SW 1271 (cell line): ENCODE measurements around the gene FMN1.

Experiments
- DNase-seq, 2 experiments: peaks; one replicate each; lab custom pipeline; 2025; lab: John Stamatoyannopoulos, UW

The FMN1 gene

DNA sequence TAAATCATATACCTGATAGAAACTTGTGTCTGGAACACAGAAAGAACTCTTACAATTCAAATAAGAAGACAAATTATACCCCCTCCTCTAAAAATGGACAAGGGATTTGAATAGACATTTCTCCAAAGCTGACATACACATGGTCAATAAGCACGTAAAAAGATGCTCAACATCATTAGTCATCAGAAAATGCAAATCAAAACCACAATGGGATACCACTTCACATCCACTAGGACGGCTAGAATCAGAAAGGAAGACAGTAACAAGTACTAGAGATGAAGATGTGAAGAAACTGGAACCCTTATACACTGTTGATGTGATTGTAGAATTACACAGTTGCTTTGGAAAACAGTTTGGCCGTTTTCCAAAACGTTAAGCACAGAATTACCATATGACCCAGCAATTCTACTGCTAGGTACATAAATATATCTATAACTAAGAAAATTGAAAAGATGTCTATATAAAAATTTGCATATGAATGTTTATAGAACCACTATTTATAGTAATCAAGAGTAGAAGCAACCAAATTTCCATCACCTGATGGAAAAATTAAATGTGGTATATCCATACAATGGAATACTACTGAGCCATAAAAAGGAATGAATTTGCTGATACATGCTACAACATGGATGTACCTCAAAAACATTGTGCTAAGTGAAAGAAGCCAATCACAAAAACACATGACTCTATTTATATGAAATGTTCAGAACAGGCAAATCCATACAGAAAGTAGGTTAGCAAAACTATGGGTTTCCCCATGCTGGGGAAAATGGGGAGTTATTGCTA is 415.9 kb downstream of the FMN1 start:
- no peak for DNase-seq

DNA sequence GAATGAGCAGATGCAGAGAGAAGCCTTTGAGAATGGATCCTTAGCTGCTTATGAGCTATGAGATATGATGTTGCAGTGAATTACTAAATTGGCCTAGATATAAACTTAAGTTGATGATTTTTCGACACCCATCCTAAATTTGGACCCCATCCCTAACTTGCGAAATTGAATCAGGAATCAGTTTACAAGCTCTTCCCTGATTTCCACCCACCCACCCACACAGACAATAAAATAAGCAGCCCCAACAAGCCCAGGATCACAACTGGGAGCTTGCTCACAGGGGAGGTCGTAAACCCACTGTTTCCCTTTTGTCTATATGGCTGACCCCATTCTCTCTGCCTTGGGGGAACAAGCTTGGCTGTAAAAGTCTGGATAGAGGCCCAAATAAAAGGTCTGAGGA is 419.4 kb downstream of the FMN1 start:
- no peak for DNase-seq

DNA sequence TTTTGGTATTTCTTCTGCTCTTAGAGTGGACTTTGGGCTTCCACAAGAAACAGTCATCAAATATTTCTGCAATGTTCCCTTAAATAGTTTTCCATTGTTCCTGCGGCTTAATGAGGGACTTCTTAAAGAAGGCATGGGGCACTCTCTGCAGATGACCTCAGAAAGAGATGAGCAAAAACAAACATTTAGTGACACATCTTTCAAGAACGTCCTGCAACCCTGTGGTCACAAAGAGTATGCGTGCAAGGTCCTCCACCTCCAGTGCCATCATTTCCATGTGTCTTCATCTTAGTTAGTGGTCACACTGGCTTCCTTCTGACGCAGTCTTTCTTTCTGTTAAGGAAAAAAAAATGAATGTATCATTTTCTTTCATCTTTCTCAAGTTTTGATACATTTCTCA is 420.5 kb downstream of the FMN1 start:
- DNase-seq = peak; percentile 34 to 47

DNA sequence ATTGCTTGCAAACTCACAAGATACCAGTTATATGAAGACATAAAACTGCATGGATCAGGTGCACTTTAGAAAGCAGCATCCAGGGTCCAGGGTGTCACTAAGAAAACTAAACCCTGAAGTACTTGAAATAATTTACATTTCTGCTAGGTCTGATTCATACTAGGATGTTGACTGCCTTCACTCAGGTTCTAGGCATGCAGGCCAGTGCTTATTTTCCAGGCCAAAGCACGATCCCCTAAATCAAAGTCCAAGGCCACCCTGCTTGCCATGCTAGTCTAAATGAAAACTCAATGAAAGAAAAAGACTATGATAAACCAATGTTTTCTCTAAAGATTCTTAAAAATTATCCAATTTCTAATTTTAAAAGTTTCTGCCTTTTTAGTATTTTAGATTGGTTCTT is 427.3 kb downstream of the FMN1 start:
- DNase-seq = no peak

DNA sequence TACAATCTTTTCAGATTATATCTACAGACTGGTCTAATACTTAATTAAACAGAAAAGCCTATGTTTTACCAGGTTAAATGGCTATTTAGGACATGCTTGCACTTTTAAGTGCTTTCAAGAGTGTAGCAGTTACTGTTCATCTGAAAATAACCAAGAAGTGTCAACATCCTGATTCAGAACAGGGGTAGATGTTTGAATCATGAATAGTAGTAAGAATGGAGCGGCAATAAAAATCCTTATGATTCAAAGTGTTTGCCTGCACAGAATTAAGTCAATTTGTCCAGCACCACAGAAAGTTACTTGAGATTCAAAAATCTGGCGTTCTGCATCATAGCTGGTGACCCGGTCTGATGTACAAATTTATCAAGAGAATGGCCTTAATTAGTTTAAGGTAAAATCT is 428.4 kb downstream of the FMN1 start:
- no peak for DNase-seq

DNA sequence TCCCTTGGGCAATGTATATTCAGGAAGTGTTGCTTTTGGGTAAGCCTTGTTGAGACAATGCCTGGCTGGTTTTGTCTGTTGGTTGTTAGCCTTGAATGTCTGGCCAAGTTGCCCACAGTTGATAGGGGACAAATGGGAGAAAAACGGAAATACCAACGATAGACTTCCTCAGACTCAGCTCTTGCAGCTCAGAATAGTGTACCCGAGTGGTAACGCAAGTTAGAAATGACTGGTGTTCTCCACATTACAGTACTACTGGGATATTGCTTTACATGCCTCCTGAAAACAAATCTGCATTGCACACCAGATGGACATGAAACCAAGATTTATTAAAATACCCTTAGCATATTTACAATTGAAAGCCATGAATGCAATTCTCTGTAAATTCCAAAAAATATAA is 429.3 kb downstream of the FMN1 start:
- no peak for DNase-seq

DNA sequence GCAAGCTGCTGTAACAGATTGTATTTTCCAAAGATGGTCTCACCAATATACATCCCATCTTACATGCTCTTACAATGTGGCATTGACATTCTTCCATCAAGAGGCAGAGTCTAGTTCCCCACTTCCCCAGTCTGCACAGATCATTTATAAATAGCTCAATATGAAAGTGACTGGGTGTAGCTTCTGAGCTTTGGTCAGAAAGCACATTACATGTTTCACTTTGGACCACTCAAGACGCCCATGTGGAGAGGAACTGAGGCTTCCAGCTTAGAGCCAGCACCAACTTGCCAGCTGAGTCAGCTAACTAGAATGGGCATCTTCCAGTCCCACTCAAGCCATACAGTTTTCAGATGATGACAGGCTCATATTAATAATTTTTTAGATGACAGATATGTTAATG is 431.2 kb downstream of the FMN1 start:
- DNase-seq = no peak

DNA sequence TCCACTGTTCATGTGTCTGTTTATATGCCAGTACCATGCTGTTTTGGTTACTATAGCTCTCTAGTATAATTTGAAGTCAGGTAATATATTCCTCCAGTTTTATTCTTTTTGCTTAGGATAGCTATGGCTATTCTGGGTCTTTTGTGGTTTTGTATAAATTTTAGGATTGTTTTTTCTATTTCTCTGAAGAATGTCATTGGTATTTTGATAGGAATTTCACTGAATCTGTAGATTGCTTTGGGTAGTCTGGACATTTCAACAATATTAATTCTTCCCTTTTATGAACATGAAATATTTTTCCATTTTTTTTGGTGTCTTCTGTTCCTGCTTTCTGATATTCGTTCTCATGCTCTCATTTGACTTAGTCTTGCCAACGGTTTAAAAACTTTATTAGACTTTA is 437.1 kb downstream of the FMN1 start:
- no peak for DNase-seq

DNA sequence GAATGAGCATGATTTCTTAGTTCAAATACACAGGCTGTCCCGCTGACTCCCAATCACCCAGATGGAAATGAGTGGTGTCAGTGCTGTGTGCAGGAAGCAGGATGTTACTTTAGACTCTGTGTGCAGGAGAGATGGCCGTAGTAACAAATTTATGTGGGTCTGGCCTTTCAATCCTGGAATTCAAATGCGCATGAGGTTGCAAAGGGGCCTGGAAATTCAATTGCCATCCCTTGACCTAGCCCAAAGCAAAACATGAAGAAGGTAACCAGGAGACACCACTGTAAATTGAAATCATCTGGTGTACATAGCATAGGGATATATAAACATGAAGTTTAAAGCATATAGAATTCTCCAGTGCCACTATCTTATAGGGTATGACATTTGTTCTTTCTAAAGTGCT is 443.5 kb downstream of the FMN1 start:
- no peak for DNase-seq

DNA sequence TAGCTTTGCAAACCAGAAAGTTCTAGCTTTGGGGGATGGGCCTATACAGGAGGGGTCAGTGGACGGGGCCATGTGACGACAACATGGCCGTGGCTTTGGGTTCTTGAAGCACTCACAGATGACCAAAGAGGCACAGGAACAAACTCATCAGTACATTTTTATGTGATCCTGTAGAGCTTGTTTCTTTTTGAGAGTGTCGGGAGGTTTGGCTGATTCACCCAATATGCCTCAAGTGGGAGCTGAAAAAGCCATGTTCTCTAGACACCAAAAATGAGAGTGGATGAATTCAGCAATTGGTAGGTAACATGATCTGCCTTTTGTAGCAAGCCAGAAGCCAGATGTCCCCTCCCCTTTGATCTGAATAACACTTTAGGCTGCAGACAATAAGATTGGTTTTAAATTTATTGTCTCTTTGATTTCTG is 446.6 kb downstream of the FMN1 start:
- no peak for DNase-seq

DNA sequence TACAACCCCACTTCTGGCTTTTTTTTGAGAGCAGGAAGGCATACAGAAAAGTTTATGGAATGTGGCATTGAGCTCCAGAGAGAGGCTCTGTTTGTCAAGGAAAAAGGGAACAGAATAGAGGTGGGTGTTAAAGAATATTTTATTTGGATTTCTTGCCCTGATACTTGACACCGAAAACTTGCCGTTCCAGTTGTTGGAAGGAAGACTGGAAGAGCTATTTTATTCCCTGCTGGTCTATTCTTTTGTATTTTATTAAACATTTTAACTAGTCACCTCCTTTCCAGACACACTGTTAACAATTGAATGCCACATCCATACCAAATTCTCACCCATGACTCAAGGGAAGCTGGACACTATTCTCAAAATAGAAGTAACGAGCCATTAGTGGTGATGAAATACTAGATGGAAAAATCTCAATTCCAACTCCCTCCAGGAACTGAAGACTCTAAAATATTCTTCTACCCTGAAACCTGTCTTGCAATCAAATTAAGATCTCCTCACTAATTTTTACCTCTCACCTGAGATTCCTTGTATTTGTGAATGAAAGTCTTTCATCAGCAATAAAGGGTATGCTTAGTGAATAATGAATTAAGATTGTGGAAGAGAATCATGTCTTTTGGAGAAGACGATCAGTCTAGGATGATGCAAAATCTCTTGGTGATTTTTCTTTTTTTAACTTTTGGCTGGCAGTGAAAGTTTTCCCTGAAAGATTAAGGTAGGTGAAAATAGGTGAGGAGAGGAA is 448.2 kb downstream of the FMN1 start:
- no peak for DNase-seq

DNA sequence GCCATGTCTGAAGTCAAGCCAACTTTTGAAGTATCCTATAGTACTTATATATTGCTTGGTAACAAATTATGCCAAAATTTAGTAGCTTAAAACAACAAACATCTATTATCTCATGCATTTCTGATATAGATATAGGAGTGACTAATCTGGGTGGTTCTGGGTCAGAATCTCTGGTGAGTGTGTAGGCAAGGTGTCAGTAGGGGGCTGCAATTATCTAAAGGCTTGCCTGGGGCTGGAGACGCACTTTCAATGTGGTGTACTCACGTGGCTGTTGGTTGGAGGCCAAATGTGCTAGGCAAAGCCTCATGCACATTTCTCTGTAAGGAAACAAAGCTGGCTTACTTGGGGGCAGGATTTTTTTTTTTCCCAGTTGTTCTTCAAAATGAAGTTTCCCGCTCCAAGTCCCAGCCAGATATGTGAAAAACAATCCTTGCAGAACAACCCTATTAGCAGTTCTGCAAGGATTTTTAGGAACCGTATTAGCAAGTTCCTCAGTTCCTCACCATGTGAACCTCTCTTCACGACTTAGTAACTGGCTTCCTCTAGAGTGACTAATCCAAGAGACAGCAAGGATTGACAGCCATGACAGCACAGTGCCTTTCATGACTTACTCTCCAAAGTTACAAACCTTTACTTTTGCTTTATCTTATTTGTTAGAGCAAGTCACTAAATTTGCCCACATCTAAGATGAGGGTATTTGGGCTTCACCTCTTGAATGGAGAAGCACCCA is 450.9 kb downstream of the FMN1 start:
- DNase-seq = no peak

DNA sequence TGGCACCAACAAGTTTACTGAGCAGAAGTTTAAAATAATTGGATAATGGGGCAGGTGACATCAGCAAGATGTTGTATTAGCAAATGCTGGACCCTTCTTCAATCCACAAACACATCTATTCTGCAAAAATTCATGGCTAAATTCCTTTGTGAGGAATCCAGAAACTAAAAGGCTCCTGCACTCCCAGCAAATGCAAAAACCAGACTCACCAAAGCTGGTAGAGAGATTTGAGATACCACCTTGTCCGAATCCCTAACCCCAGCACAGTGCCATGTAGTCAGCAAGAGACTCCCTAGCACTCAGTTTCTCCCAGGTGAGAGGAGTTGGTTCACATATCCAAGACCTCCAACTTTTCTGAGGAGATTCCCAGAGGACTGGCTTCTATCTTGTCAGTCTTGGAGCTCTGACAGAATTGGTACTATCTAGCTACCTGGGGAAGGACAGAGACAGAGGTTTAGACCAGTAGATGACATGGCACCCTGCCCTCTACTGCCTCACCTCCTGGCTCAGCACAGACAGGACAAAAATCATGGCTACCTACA is 454.9 kb downstream of the FMN1 start:
- DNase-seq = no peak

DNA sequence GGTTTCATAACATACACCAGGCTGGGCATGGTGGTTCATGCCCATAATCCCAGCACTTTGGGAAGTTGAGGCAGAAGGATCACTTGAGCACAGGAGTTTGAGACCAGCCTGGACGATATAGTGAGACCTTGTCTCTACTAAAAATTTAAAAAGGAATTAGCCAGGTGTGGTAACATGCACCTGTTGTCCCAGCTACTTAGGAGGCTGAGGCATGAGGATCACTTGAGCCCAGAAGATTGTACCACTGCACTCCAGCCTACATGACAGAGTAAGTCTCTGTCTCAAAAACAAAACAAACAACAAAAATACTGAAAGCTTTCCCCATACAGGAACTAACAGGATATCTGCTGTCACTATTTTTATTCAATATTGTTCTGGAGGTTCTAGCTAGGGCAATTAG is 455.8 kb downstream of the FMN1 start:
- DNase-seq = no peak

DNA sequence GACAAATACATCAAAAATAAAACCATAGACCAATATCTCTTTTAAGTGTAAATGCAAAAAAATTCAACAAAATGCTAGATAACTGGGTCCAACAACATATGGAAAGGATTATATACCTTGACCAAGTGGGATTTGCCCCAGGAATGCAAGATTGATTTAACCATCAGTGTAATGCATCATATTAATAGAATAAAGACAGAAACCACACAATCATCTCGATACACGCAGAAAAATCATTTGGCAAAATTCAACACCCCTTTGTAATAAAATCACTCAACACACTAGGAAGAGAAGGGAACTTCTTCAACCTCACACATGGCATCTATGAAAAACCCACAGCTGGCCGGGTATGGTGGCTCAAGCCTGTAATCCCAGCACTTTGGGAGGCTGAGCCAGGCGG is 457.2 kb downstream of the FMN1 start:
- DNase-seq = no peak

DNA sequence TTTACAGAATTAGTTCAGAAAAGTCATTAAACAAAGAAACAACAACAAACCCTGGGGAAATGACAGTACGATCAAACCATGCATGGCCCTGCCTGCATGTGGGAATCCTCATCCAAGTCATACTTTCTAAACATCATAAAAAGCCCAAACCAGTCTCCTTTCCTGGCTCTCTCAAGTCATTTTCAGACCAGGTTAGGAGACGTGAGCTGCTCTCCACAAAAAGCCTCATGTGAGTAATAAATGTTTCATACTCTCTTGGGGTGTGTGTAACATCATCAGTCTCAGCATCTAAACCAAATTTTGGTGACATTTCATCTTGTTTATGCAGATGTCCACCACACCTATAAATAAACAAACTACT is 457.8 kb downstream of the FMN1 start:
- no peak for DNase-seq

DNA sequence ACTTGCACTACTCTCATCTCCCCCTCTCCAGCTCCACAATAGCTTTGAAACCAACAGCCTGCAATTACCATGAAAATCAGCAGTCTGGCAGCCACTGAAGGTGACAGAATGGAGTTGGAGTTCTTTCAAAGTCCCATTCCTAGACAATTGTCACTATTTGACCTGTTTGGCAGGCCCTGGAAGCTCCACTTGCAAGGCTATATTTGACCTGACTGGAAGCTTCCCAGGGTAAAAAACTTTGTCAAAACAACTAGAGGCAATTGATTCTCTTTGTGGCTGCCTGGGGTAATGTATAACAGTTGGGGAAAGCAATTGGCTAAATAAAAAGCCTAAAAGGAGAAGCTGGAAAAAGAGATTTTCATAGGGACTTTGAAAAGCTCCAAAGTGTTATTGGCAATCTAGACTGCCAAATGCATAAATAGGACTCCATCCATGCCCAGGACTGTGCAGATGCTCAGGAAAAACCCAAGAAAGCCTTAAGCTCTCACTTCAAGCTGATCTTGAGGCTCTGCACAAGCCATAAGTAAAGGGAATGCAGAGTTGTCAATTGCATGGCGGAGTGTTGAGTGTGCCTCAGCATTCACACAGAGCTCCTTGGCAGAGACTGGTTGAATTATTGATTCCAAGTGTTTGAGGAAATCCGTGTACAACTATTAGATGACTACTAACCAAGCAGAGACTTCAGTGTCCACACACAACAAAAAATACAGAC is 458.4 kb downstream of the FMN1 start:
- DNase-seq = no peak

DNA sequence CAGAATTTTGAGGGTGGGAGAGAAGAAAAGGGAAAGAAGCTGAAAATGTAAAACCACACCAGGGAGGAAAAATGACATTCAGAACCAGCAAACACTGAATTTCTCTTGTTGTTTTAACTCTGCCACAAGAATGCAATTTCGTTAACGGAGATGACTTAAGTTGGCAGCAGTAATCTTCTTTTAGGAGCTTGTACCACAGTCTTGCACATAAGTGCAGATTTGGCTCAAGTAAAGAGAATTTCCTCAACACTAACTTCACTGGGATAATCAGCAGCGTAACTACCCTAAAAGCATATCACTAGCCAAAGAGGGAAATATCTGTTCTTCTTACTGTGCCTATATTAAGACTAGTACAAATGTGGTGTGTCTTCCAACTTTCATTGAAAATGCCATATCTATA is 461.2 kb downstream of the FMN1 start:
- DNase-seq = no peak

DNA sequence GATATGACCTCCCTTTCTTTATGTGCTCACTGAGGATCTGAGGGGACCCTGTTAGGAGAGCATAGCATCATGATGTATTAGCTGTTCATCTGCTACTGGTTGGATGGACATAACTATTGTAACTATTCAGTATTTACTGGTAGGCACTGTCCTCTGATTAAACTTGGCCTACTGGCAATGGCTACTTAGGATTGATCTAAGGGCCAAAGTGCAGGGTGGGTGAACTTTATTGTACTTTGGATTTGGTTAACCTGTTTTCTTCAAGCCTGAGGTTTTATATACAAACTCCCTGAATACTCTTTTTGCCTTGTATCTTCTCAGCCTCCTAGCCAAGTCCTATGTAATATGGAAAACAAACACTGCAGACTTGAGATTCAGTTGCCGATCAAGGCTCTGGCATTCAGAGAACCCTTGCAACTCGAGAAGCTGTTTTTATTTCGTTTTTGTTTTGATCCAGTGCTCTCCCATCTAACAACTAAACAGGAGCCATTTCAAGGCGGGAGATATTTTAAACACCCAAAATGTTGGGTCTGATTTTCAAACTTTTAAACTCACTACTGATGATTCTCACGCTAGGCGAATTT is 461.8 kb downstream of the FMN1 start:
- DNase-seq = no peak

DNA sequence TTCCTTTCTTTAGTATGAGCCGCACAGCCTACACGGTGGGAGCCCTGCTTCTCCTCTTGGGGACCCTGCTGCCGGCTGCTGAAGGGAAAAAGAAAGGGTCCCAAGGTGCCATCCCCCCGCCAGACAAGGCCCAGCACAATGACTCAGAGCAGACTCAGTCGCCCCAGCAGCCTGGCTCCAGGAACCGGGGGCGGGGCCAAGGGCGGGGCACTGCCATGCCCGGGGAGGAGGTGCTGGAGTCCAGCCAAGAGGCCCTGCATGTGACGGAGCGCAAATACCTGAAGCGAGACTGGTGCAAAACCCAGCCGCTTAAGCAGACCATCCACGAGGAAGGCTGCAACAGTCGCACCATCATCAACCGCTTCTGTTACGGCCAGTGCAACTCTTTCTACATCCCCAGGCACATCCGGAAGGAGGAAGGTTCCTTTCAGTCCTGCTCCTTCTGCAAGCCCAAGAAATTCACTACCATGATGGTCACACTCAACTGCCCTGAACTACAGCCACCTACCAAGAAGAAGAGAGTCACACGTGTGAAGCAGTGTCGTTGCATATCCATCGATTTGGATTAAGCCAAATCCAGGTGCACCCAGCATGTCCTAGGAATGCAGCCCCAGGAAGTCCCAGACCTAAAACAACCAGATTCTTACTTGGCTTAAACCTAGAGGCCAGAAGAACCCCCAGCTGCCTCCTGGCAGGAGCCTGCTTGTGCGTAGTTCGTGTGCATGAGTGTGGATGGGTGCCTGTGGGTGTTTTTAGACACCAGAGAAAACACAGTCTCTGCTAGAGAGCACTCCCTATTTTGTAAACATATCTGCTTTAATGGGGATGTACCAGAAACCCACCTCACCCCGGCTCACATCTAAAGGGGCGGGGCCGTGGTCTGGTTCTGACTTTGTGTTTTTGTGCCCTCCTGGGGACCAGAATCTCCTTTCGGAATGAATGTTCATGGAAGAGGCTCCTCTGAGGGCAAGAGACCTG is 463.5 kb downstream of the FMN1 start:
- no peak for DNase-seq
